Type B pancreatic cell (in vitro differentiated cells): ENCODE measurements around the gene UPF2. TPM values are rescaled to one million over a fixed set of nuclear protein-coding genes. Genes with fewer than 3 reads are reported as not detected.

Experiments used
- DNase-seq: peaks from one replicate; pipeline ENCODE4 v3.0.0; 2021; ENCODE audit warnings: mixed read lengths; ENCODE audit not compliant: unreplicated experiment; ENCODE audit errors: extremely low spot score
- H3K27ac Mint-ChIP-seq: 2 replicates; pipeline ENCODE4 v1.8.0; 2021; ENCODE audit warnings: mild to moderate bottlenecking, mixed read lengths
- H3K27me3 Mint-ChIP-seq: 2 replicates; pipeline ENCODE4 v1.8.0; 2021; ENCODE audit warnings: mixed read lengths
- H3K36me3 Mint-ChIP-seq: 2 replicates; pipeline ENCODE4 v1.8.0; 2021; ENCODE audit warnings: mixed read lengths
- H3K4me1 Mint-ChIP-seq: one replicate; pipeline ENCODE4 v1.8.0; 2021; ENCODE audit warnings: mixed read lengths; ENCODE audit not compliant: unreplicated experiment
- H3K4me3 Mint-ChIP-seq: 2 replicates; pipeline ENCODE4 v1.8.0; 2021; ENCODE audit warnings: mild to moderate bottlenecking, mixed read lengths
- H3K9me3 Mint-ChIP-seq: 2 replicates; pipeline ENCODE4 v1.8.0; 2021; ENCODE audit warnings: mixed read lengths
- total RNA-seq: library from RNA; stranded (reverse); gene quantifications from 2 replicates; pipeline ENCODE4 v1.2.1, GENCODE V29; 2021; ENCODE audit warnings: low replicate concordance
- TF ChIP-seq, protein P1 (sequence below): fragments of 200-600 bp; sonication (generic); conservative IDR thresholded peaks from 2 replicates; pipeline ENCODE4 v1.5.0; 2021; ENCODE audit warnings: antibody characterized with exemption, mild to moderate bottlenecking

The UPF2 gene
- total RNA-seq, 1 donor from 2014 or later = 21.8 TPM

DNA sequence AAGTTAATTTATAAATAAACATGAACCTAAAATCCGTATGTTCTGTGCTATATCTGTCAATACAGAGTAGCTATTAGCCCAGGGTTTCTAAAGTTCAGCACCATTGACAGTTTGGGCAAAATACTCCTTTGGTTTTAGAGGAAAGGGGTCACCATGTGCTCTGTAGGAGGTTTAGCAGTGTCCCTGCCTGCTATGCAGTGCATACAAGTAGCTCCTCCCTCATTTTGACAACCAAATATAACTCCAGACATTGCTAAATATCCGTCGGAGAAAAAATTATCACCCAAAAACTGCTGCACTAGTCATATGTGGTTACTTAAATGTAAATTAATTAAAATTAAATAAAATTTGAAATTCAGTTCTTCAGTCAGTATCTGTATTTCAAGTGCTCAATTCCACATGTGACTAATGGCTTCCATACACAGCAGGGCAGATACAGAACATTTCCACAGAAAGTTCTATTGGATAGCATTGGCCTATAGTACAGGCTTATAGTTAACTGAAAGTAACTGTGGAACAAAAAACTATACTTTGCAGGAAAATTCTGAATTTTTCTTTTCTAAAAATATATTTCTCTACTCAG lies 6.4 kb downstream of the UPF2 start:
- Mint-ChIP-seq H3K27ac (no peak overlapping the region), H3K4me3 (no peak overlapping the region), H3K36me3 (peaks cover 7% of the 10 kb centered on the region), H3K4me1 (peaks cover 10% of the 10 kb centered on the region), H3K27me3 (no peaks in the 10 kb centered on the region), H3K9me3 (no peaks in the 10 kb centered on the region)
- no peak for DNase-seq
- TF ChIP-seq, protein P1, sequence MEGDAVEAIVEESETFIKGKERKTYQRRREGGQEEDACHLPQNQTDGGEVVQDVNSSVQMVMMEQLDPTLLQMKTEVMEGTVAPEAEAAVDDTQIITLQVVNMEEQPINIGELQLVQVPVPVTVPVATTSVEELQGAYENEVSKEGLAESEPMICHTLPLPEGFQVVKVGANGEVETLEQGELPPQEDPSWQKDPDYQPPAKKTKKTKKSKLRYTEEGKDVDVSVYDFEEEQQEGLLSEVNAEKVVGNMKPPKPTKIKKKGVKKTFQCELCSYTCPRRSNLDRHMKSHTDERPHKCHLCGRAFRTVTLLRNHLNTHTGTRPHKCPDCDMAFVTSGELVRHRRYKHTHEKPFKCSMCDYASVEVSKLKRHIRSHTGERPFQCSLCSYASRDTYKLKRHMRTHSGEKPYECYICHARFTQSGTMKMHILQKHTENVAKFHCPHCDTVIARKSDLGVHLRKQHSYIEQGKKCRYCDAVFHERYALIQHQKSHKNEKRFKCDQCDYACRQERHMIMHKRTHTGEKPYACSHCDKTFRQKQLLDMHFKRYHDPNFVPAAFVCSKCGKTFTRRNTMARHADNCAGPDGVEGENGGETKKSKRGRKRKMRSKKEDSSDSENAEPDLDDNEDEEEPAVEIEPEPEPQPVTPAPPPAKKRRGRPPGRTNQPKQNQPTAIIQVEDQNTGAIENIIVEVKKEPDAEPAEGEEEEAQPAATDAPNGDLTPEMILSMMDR = no peak

DNA sequence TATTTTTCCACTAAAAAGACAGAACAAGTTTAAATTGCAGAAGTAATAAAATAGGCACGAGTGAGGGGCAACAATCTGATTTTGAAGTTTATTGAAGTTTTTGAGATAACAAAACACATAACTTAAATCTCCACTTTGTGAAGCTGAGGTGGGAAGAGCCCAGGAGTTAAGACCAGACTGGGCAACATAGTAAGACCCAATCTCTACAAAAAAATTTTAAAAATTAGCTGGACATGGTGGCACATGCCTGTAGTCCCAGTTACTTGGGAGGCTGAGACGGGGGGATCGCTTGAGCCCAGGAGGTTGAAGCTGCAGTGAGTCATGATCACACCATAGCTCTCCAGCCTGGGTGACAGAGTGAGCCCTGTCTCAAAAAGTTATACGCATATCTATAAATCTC lies 11.2 kb downstream of the UPF2 start:
- TF ChIP-seq, protein P1 = no peak
- no peaks in the 10 kb centered on the region for H3K4me1 Mint-ChIP-seq
- no peak overlapping the region for H3K27ac Mint-ChIP-seq
- H3K9me3 Mint-ChIP-seq = no peaks in the 10 kb centered on the region
- DNase-seq = no peak
- H3K4me3 Mint-ChIP-seq = no peak overlapping the region
- no peaks in the 10 kb centered on the region for H3K27me3 Mint-ChIP-seq
- H3K36me3 Mint-ChIP-seq = peaks cover 28% of the 10 kb centered on the region

DNA sequence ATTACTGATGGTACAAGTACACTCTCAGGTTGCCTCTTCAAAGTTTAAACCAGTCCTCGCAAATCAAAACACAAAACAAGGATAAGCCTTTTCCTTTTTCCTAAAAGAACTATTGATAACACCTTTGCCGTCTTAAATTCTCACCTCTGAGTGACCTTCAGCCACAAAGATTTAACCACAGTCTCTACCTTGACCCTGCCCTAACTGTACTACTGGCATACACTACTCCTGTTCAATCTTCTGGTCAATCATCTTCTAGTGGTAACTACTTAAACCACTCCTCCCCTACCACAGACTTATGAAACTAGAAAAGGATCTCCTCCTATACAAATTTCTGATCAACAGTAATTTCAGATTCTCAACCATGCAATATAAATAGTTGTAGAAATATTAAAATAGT lies 15.1 kb downstream of the UPF2 start:
- Mint-ChIP-seq H3K27me3 (no peaks in the 10 kb centered on the region), H3K9me3 (no peaks in the 10 kb centered on the region), H3K27ac (no peak overlapping the region), H3K4me3 (no peak overlapping the region), H3K4me1 (no peaks in the 10 kb centered on the region), H3K36me3 (peaks cover 22% of the 10 kb centered on the region)
- TF ChIP-seq, protein P1 = no peak
- no peak for DNase-seq

DNA sequence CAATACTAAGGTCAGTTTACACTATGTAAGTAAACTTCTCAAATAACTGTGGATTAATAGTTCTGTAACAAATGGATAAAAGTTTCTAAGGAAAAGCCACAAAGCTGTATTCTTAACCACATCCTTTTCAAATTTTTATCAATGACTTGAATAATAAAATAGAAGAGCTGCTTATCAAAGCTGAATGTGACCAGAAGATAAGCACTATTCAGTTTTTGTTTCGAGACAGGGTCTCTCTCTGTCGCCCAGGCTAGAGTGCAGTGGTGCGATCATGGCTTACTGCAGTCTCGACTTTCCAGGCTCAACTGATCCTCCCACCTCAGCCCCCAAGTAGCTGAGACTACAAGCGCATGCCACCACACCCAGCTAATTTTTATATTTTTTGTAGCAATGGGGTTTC lies 17.0 kb downstream of the UPF2 start:
- no peak for DNase-seq
- no peaks in the 10 kb centered on the region for H3K27me3 Mint-ChIP-seq
- H3K4me3 Mint-ChIP-seq = no peak overlapping the region
- no peak overlapping the region for H3K27ac Mint-ChIP-seq
- no peaks in the 10 kb centered on the region for H3K4me1 Mint-ChIP-seq
- no peaks in the 10 kb centered on the region for H3K9me3 Mint-ChIP-seq
- TF ChIP-seq, protein P1 = no peak
- peaks cover 22% of the 10 kb centered on the region for H3K36me3 Mint-ChIP-seq

DNA sequence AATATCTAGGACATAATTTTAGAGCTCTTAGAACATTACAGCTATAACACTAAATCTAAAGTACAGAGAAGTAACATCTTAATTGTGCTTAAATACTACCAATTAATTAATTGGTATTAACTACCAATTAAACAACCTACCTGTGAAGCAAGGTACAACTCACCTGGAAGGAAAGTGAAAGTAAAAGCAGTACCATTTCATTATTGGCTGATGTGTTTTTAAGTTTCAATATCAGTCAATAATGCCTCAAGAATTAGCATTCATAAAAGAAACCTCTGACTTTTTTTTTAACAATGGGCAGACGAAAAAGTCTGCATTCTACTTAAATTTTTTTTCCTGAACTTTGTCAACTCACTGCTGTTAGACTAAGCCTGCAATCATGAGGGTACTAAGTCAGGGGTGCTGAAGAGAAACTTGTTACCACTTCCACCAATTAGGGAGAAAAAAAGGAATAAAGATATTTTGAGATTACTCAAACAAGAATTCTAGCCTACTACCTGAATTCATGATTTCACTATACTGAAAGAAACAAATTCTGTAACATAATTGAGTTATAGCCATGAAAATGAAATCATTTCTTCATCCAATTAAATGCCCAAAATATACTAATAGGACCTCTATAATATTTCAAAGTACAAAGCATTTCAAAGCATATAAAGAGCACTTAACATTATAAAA lies 19.9 kb downstream of the UPF2 start:
- no peak overlapping the region for H3K4me3 Mint-ChIP-seq
- H3K9me3 Mint-ChIP-seq = no peaks in the 10 kb centered on the region
- TF ChIP-seq, protein P1 = no peak

More for the DNA sequence above, 19.9 kb downstream of the UPF2 start:
- DNase-seq = no peak
- peaks cover 8% of the 10 kb centered on the region for H3K36me3 Mint-ChIP-seq
- no peak overlapping the region for H3K27ac Mint-ChIP-seq
- no peaks in the 10 kb centered on the region for H3K27me3 Mint-ChIP-seq
- H3K4me1 Mint-ChIP-seq = no peaks in the 10 kb centered on the region
